Superior temporal gyrus (tissue), 1 donor: ENCODE measurements around the gene TMEM72.

Source experiments
- DNase-seq: peaks from one replicate; pipeline ENCODE4 v3.0.0-alpha.2; 2016; ENCODE audit errors: extremely low spot score

TMEM72 gene

GRCh38 chr10:44978570-44979280 is 67.6 kb downstream of the TMEM72 start, which contains the start of gene DEPP1:
DEPP1 (minus strand) TSS chr10:44978809; CDS start chr10:44978030, 779 bp downstream.
- no peak for DNase-seq

GRCh38 chr10:44979281-44980191 is 68.4 kb downstream of the TMEM72 start:
- no peak for DNase-seq

- DNase-seq, result no peak
Observed at GRCh38 chr10:44980309-44981171, 69.4 kb downstream of the TMEM72 start.

- DNase-seq, result peak; percentile 71
Observed at GRCh38 chr10:44981172-44982113, 70.3 kb downstream of the TMEM72 start.

GRCh38 chr10:44982114-44982460 is 71.0 kb downstream of the TMEM72 start:
- DNase-seq, result no peak

- no peak for DNase-seq
Observed at GRCh38 chr10:44982496-44982895, 71.4 kb downstream of the TMEM72 start.

GRCh38 chr10:44983066-44983894 is 72.1 kb downstream of the TMEM72 start:
- DNase-seq, result no peak

GRCh38 chr10:44983895-44984278 is 72.8 kb downstream of the TMEM72 start:
- no peak for DNase-seq

- no peak for DNase-seq
Observed at GRCh38 chr10:44984671-44985101, 73.5 kb downstream of the TMEM72 start.

GRCh38 chr10:44985175-44985681 is 74.1 kb downstream of the TMEM72 start:
- DNase-seq, result no peak

- no peak for DNase-seq
Observed at GRCh38 chr10:44986179-44986578, 75.0 kb downstream of the TMEM72 start.
